ENCODE data around the gene SERTAD1.
A peak's percentile ranks its signal among the peaks of the same experiment; 100 is the strongest.

SERTAD1 gene

DNA sequence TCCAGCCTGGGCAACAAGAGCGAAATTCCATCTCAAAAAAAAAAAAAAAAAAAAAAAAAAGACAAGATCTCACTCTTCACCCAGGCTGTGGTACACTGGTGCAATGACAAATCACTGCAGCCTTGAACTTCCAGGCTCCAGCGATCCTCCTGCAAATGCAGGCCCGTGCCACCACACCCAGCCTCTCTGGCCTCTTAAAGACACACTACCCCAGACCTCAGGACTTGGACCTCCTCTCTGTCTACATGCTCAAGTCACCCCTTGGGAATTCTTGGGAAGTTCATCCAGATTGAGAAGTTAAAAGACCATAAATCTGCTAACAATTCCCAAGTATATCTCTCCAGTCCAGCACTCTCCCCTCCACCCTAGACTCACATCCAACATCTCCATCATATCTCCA, 25.2 kb downstream of the SERTAD1 start:
- DNase-seq (ENCODE audit: low read depth in 2 of 2) = no peak

DNA sequence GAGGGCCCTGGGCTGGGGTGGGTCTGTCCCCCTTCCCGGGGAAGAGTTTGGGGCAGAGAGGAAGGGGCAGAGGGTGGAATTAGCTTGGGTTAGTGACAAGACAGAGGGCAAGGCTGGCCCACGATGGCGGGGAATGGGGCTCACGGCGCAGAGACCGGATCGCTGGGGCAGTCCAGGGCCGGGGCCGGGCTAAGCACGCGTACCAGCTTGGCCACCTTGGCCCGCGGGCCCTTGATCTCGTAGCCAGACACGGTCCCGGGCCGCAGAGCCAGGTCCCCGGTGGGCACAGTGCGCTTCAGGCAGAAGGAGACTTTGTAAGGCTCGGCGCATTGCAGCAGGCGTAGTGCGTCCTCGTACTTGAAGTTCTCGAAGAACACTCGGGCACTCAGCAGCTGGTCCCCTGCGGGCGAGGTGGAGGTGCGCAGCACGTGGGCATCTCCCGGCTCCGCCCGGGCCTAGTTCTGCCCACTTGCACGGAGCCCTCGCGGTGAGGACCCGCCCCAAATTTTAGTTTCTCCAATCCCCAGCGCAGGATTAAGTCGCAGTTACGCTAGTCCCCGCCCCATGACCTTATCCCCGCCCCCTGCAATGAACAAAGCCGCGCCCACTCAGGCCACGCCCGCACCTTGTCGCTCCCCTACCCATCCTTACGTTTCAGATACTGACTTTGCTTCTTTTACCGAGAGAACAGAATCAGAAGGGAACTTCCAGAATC, 27.2 kb downstream of the SERTAD1 start:
- peak in 1 of 2 donors; percentile 50 for DNase-seq (ENCODE audit: low read depth in 2 of 2)

DNA sequence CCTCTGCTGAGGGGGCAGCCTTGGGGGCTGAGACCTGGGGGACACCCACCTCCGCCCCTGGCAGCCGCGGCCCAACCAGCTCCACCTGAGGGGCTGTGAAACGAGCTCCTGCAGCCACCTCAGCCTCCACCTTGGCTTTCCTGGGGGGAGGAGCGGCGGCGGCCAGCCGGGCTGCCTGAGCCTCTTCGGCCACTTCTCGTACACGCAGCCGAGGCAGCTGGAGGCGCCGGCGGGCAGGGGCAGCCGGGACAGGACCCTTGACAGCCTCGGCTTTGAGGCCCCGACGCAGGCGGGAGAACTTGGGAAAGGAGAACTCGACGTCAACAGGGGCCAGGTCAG, 28.3 kb downstream of the SERTAD1 start:
- no peak for DNase-seq (ENCODE audit: low read depth in 2 of 2)

DNA sequence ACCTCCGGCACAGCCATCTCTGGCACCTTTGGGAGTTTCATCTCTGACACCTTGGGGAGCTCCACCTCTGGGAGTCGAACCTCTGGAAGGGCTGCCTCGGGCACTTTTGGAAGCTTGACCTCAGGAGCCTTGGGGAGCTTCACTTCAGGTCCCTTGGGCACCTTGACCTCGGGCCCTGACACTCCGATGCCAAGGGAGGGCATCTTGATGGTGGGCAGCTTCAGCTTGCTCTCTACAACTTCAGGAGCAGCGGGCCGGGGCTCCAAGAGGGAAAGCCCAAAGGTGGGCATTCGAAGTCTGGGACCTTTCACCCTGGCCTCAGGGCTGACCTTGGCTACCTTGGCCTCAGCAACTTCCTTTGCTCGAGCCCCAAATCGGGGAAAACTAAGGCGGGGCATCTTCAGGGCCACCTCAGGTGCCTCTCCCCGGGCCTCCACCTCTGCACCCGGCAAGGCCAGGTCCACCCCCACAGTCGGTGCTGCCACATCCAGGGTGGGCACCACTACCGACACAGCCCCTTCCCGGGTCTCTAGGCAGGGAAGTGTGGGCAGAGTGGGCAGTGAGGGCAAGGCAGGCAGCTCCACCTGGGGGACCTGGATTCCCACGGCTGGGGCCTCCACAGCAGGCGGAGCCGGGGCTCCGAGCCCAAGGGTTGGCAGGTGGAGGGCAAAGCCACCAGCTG, 28.8 kb downstream of the SERTAD1 start:
- no peak for DNase-seq (ENCODE audit: low read depth in 2 of 2)

DNA sequence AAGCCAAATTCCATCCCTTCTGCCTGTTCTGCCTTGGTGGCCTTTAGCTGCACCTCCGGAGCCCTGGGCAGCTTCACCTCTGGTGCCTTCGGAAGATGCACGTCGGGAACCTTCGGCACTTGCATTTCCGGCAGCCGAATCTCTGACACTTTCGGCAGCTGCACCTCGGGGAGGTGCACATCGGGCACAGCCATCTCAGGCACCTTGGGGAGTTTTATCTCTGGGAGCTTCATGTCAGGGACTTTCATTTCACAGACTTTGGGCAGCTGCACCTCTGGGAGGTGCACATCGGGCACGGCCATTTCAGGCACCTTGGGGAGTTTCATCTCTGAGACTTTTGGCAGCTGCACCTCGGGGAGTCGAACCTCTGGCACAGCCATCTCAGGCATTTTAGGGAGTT, 29.8 kb downstream of the SERTAD1 start:
- no peak for DNase-seq (ENCODE audit: low read depth in 2 of 2)

DNA sequence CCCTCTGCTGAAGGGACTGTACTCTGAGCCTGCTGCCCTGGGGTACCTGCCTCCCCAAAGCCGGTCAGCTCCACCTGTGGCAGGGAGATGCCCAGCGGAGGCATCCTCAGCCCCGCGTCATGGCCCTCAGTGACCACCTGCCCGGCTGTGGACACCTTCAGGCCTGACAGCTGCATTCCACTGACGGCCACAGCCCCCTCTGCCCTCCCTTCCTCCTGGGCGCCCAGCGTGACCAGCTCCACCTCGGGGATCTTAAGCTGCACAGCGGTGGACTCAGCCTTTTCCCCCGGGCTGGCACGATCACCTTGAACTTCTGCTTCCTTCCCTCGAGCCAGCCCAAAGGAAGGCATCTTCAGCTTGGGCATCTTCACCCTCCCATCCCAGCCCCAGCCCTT, 31.0 kb downstream of the SERTAD1 start:
- DNase-seq (ENCODE audit: low read depth in 2 of 2) = no peak

DNA sequence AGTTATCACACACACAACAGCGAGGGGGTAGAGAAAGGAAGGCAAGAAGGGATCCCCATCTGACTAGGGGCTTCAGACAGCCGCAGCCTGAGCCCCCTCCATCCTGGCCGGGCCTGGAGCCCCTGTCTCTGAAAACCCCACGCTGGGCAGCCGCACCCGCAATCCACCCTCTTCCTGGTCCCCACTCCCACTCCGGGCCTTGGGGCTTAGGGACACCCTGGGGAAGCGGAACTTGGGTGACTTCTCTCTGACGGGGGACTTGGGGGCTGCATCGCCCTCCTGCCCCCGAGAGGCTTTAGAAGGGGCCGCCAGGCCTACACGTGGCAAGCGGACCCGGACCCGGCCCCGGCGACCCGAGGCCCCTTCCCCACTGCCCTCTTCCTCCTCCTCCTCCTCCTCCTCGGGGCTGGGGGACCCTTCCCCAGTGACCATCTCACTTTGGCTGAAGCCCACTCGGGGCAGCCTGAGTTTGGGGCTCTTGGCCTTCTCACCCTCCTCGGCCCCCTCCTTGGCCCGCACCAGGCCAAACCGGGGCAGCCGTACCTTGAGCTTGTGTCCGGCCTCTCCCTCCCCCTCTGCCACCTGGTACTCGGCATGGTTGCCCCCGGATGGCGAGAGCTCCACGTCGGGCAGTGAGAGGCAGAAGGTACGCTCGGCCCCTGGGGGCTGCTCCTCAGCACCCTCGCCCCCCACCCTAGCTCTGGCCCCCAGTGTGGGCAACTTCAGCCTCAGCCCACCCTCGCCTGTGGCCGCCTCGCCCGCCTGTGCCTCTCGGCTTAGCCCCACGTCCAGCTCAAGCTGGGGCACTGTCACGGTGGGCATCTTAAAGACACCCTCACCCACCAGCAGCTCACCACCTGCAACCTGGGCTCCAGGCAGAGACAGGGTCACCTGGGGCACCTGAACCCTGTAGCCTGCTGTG, 31.6 kb downstream of the SERTAD1 start:
- DNase-seq (ENCODE audit: low read depth in 2 of 2) = no peak

DNA sequence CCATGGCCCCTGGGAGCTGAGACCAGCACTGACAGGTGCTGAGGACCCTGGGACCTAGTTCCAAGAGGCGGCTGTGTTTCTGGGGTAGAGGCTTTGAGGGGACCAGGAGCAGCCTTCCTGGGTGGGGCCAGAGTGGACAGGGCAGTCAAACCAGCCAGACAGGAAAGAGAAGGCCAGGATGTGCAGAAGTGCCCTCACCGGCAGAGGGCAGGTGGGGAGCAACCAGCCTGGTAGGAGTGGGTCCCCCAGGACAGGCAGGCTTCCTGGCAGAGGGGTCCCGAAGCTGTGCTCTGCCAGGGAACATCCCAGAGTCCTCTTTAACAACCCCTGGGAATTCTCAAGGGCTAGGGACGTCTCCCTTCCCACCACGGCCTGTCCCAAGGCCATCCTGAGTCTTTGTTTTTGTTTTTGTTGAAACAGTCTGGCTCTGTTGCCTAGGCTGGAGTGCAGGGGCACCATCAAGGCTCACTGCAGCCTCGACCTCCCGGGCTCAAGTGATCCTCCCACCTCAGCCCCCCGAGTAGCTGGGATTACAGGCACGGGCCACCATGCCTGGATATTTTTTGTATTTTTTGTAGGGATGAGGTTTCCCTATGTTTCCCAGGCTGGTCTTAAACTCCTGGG, 32.8 kb downstream of the SERTAD1 start:
- no peak for DNase-seq (ENCODE audit: low read depth in 2 of 2)

DNA sequence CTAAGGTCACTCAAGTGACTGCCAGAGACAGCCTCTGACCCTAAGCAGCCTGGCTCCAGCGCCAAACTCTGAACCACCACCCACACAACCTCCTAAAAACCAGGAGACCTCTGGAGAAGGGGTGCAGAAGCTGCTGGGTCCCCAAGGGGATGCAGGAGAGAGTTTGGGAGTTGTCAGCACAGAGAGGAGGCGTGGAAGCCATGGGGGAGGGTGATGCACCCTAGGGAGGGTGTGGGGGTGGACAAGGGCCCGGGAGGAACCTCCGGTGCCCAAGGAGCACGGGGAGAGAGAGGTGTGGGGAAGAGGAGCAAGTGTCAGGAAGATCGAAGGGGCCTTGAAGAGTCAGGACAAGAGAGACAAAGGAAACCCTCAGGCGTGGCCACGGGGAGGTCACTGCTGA, 33.7 kb downstream of the SERTAD1 start:
- no peak for DNase-seq (ENCODE audit: low read depth in 2 of 2)

DNA sequence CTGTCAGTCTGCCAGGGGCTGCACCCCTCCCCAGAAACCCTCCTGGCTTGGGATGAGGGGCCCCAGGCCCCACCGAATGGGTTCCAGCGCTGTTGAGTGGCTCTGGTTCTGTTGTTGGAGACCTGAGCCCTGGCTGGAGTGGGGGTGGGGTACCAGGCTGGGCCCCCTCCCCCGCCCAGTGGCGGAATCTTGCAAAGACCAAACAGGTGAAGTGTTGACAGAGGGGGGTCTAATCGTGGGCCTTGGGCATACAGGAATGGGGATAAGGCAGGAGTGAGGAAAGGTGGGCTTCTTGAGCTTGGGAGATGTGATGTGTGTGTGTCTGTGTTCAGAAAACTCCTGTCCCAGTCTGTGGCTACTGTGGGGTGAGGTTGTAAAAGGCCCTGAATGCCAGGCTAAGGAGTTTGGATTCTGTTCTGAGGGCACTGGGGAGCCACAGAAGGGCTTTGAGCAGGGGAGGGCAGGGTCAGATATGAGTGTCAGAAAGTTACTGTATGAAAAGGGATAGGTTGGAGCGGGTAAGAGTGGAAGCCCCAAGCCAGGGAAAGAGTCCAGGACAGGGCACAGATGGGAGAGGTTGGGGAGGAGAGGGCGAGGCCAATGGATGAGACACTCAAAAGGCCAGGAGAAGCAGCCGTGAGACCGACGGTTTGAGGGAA, 35.6 kb downstream of the SERTAD1 start, which contains the start of gene HIPK4:
Gene HIPK4, minus strand, starts transcription at position 98 of the 659 bp plus-strand sequence. CDS start 279 bp downstream, outside the sequence.
- DNase-seq (ENCODE audit: low read depth in 2 of 2) = no peak

DNA sequence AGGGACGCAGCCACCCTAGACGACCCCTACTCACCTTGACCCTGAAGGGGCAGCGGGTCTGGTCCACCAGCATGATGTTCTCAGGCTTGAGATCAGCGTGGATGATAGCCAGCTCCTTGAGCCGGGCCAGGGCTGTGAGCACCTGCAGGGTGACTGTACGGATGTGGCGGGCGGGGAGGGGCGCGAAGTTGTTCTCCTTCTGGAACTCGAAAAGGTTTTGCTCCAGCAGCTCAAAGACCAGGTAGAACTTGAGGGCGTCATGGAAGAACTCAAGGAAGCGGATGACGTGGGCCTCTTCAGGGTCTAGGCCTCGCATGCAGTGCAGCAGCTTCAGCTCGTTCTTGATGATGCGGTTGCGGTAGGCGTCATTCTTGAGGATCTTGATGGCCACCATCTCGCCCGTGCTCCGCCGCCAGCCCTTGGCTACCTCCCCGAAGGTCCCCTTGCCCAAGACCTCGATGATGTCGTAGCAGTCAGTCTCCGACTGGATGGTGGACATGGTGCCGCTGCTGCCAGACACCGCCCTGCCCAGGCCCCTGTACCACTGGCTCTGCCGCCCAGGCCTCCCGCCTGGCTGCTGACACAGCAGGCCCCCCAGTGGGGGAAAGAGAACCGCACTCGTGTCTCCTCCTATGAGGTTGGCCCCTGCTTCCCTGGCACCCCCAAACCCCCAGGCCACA, 36.2 kb downstream of the SERTAD1 start:
- no peak for DNase-seq (ENCODE audit: low read depth in 2 of 2)

DNA sequence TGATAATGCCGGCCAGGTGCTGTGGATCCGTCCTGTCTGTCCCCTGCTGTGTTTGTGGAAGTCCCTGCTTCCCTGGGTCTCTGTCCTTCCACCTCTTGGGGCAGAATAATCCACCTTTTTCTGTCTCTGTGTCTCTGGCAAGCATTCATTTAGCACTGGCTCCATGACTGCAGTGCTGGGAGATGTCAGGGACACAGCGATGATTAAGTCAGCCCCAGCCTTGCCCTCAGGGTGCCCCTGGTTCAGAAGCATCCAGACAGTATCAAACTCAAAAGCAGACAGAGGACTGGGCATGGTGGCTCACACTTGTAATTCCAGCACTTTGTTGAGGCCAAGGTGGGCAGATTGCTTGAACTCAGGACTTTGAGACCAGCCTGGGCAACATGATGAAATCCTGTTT, 37.3 kb downstream of the SERTAD1 start:
- DNase-seq (ENCODE audit: low read depth in 2 of 2) = no peak

DNA sequence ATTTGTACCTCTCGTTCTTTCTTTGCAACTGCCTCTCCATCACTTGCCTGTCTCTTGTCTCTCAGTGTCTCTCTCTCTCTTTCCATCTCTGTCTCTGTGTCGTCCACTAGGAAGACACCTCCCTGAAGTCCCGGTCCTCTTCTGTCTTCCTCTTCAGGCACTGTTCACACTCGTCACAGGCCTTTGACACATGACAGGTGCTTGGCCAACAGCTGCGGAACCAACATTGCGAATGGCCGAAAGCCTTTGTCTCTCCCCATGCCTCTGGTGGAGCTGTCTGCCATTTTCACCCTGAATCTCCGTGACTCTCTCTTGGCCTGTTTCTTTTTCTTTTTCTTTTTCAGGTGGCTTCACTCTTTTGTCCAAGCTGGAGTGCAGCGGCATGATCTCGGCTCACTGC, 38.6 kb downstream of the SERTAD1 start:
- no peak for DNase-seq (ENCODE audit: low read depth in 2 of 2)

DNA sequence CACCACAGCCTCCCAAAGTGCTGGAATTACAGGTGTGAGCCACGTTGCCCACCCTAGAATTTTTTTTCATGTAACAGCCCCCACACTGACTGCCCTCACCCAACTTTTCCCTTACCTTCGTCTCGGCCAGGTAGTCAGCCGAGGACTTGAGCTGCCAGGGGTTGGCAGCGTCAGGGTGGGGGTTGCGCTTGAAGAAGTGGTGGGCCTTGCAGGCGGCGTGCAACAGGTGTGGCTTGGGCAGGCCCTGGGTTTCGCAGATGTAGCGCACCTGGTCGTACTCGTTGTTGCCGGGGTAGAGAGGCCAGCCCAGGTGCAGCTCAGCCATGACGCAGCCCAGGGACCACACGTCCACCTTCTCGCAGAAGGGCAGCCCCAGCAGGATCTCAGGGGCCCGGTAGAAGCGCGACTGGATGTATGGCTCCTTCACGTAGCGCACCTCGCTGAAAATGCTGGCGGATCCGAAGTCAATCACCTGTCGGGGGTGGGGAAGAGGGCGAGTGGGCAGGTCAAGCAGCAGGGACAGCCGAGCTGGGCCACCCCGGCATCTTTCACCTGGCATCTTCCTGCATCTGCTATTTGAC, 42.0 kb downstream of the SERTAD1 start:
- no peak for DNase-seq (ENCODE audit: low read depth in 2 of 2)

DNA sequence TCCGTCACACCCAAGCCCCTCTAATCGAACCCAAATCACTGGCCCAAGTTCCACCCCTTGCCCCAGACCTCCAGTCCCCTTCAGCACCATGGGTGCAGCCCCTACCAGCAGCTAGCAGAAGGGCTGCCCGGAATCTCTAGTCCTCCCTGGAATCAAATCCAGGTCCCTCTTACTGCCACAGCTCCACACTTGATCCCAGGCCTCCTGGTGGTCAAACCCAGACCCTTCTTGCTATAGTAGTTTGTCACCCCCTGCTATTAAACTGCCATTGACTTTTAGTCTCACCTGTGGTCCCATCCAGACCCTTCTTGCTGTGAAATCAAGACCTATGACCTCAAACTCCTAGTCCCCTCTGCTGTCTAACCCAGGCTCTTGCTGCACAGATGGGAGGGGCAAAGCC, 44.5 kb downstream of the SERTAD1 start:
- DNase-seq (ENCODE audit: low read depth in 2 of 2) = no peak

DNA sequence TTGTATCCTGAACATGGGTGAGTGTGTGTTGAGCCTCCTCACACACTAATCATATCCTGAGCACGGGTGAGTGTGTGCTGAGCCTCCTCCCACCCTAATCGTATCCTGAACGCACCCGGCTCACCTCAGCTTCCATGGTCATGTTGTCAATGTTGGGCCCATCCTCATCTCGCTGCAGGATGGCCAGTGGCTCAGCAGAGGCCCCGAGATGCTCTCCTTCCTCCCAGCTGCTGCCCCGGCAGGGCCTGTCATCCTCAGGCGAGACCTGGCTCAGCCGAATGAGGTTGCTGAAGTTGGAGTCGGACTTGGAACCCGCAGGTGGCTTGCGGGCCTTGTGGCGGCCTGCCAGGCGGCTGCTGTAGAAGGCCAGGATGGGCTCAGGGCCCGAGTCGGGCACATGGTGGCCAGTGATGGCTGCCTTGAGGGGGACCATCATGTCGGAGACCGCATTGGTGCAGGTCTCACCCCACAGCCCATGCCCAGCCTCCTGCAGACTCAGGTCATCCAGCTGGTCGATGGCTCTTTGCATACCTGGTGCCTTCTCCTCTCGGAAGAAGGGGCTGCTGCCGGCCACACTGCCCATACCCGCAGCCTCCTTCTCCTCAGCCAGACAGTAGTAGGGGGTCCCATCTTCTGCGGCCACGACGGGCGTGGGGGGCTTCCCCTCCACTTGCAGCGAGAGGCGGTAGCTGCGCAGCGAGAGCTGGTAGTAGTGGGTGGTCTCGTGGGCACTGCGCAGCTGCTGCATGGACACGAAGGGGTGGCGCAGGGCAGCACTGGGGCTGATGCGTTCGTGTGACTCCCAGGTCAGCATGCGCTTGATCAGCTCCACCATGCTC, 45.4 kb downstream of the SERTAD1 start:
- no peak for DNase-seq (ENCODE audit: low read depth in 2 of 2)

DNA sequence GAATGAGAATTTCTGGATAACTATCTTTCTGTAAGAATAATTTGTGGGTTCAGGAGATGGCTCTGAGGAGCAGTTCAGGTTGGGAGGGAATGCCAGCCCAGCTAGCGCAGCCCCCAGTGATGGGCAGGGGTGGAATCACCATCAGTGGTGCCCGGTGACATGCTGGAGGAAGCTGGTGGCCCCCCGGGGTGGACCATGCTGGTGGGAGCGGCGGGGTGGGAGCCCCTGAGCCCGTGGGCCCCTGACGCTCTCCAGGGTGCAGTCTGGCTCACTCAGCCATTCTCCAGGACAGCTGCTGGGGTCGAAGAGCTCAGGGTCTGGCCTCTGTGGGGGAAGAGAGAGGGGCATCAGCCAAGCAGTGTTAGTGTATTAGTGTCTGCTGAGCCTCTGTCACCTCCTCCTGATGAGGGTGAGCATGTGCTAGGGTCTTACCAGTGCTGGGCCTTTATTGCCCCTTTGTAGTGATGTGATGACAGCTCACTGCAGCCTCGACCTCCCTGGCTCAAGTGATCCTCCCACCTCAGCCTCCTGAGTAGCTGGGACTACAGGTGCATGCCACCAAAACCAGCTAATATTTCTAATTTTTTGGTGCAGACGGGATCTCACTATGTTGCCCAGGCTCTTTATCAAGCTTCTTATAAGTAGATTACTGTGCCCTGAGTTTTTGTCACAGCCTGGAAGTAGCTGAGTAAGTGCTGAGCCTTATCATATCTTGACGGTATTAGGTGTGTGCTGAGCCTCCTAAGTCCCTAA, 46.2 kb downstream of the SERTAD1 start:
- no peak for DNase-seq (ENCODE audit: low read depth in 2 of 2)

DNA sequence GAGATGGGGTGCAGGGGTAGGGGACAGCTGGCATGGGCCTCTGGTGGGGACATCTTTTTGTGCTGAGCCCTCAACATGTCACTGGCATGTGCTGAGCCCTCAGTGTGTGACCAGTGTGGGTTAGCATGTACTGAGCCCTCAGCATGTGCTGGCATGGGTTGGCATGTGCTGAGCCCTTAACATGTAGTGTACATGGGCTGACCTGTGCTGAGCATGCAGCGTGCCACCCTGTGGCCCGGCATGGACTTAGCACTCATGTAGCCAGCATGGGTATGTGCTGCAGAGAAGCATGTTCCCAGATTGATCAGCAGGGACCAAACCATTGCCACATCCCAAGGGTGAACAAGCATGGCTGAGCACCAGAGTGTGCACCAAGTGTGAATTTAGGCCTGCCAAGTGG, 47.3 kb downstream of the SERTAD1 start:
- no peak for DNase-seq (ENCODE audit: low read depth in 2 of 2)

DNA sequence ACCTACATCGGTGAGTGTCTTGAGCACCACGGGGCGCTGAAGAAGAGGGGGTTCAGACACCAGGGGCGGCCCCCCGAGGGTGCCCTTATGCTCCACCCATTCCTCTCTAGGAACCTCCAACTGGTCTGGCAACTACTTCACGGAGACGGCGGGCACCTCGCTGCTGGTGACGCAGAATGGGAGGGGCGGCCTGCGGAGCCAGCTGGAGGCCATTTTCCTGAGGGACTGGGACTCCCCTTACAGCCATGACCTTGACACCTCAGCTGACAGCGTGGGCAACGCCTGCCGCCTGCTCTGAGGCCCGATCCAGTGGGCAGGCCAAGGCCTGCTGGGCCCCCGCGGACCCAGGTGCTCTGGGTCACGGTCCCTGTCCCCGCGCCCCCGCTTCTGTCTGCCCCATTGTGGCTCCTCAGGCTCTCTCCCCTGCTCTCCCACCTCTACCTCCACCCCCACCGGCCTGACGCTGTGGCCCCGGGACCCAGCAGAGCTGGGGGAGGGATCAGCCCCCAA, 47.9 kb downstream of the SERTAD1 start:
- no peak for DNase-seq (ENCODE audit: low read depth in 2 of 2)
